Measurements from ENCODE around the gene DNAJB9.

DNAJB9 gene

DNA sequence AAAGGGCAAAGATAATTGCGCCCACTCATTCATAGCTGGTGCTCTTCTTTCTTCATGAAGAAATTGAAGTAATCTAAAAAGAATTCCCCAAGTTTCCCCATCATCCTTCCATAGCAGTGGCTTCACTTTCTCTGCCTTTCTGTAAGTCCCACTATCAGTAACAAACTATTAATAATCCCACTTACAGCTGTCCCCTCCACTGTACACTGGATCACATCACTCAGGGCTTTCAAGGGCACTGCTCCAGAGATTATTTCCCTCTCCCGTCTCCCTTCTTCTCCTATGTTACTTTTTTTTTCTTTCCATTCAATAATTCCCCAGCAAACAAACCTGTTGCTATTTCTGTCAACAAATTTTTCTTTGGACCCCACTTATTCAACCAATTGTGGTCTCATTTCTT, 16.2 kb downstream of the DNAJB9 start:
- DNase-seq (ENCODE audit: extremely low read depth, low read depth), result no peak
- TF ChIP-seq CTCF (IDR thresholded peaks at IDR 0.05; ENCODE audit: low read depth, low read length), result no peak

DNA sequence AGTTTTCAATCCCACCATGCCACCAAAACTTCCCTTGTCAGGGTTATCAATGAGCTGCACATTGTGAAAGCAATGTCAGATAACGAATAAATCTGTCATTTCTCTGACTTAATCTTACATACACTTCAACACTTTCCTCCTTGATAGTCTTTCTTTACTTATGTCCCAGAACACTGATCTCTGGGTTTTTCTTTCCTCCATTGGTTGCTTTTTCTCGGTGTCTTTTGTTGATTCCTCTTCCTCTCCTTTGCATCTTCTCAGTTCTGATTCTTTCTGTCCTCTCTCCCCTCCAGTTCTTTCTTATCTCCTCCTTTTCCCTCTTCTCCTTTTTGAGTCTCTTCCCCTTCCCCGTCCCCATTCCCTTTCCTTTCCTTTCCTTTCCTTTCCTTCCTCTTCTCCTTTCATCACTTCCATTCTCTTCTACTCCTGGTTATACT, 16.6 kb downstream of the DNAJB9 start:
- no peak for TF ChIP-seq CTCF (IDR thresholded peaks at IDR 0.05; ENCODE audit: low read depth, low read length)
- DNase-seq (ENCODE audit: extremely low read depth, low read depth), result no peak

GRCh38 chr7:108589199-108589598, 19.5 kb downstream of the DNAJB9 start:
- no peak for DNase-seq (ENCODE audit: extremely low read depth, low read depth)
- TF ChIP-seq CTCF (IDR thresholded peaks at IDR 0.05; ENCODE audit: low read depth, low read length), result no peak

- no peak for TF ChIP-seq CTCF (IDR thresholded peaks at IDR 0.05; ENCODE audit: low read depth, low read length)
- no peak for DNase-seq (ENCODE audit: extremely low read depth, low read depth)
Observed at GRCh38 chr7:108589874-108590273, 20.2 kb downstream of the DNAJB9 start.

DNA sequence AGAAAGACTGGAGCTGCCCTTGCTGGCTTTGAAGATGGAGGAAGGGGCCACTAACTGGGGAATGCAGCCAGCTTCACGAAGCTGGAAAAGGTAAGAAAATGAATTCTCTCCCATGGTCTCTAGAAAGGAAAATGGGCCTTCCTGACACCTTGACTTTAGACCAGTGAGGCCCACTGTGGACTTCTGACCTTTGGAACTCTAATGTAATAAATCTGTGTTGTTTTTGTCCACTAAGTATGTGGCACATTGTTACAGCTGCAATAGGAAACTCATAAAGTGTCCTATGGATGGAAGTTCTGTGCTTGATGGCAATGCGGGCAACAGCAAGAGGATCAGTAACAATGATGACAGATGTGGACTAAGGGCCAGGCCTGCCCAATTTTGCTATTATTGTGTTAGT, 20.9 kb downstream of the DNAJB9 start:
- no peak for DNase-seq (ENCODE audit: extremely low read depth, low read depth)
- no peak for TF ChIP-seq CTCF (IDR thresholded peaks at IDR 0.05; ENCODE audit: low read depth, low read length)

DNA sequence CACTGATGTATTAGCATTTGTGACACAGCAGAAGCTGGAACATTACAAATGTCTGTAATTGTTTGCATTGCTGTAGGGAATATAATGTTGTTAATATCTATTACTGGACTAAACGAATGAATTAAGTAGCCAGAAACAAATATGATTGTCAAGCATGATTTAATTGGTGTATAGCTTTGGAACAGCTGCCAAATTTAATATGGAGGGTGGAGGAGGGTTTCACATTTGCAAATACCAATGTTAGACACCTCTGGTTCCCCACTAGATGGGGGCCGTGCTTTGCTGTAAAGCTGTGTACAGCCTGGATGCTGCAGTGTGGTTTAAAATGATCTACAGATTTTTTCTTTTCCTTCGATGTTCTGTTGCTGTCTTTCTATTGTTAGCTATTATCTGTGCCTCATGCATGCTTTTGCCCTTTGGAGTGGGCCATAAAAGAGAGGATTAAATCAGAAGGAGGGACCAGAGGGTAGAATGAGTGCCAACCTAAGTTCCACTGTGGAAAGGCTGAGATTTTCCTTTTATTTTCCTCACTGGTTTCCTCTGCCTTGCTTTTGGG, 23.1 kb downstream of the DNAJB9 start:
- DNase-seq (ENCODE audit: extremely low read depth, low read depth), result no peak
- TF ChIP-seq CTCF (IDR thresholded peaks at IDR 0.05; ENCODE audit: low read depth, low read length), result peak; percentile 14

GRCh38 chr7:108596560-108596959, 26.9 kb downstream of the DNAJB9 start:
- TF ChIP-seq CTCF (IDR thresholded peaks at IDR 0.05; ENCODE audit: low read depth, low read length), result no peak
- DNase-seq (ENCODE audit: extremely low read depth, low read depth), result no peak
